WI38 (cell line): ENCODE data around the gene TUBE1.

Source experiments
- H3K4me3 ChIP-seq: 2 replicates; pipeline ENCODE4 v1.5.1; 2011; ENCODE audit warnings: low read depth, mild to moderate bottlenecking, control low read depth, low read length
- CTCF ChIP-seq: IDR thresholded peaks from 2 replicates; pipeline ENCODE4 v1.5.1; 2012; ENCODE audit warnings: low read depth, mild to moderate bottlenecking, control low read depth, low read length

TUBE1 gene

GRCh38 chr6:112040956-112041355 is 46.3 kb downstream of the TUBE1 start:
- no peak for TF ChIP-seq CTCF
- H3K4me3 ChIP-seq: no peak overlapping the region

GRCh38 chr6:112039431-112039770 is 47.9 kb downstream of the TUBE1 start:
- TF ChIP-seq CTCF: no peak
- H3K4me3 ChIP-seq: no peak overlapping the region

- no peak overlapping the region for H3K4me3 ChIP-seq
- no peak for TF ChIP-seq CTCF
These were observed 48.4 kb downstream of the TUBE1 start for GRCh38 chr6:112038756-112039430.

- no peak overlapping the region for H3K4me3 ChIP-seq
- no peak for TF ChIP-seq CTCF
These were observed 49.0 kb downstream of the TUBE1 start for GRCh38 chr6:112038268-112038667.

GRCh38 chr6:112037783-112038216 is 49.5 kb downstream of the TUBE1 start:
- no peak overlapping the region for H3K4me3 ChIP-seq
- no peak for TF ChIP-seq CTCF

- no peak for TF ChIP-seq CTCF
- H3K4me3 ChIP-seq: no peak overlapping the region
These were observed 51.1 kb downstream of the TUBE1 start for GRCh38 chr6:112036088-112036637.

- no peak overlapping the region for H3K4me3 ChIP-seq
- no peak for TF ChIP-seq CTCF
These were observed 52.7 kb downstream of the TUBE1 start for GRCh38 chr6:112034616-112034995.
